Iris pigment epithelial cell (primary cell): Measurements from ENCODE around the gene TEAD1.

Experiments
- DNase-seq: peaks from one replicate; pipeline ENCODE4 v3.0.0-alpha.2; 2011; ENCODE audit warnings: low read depth

TEAD1 gene

DNA sequence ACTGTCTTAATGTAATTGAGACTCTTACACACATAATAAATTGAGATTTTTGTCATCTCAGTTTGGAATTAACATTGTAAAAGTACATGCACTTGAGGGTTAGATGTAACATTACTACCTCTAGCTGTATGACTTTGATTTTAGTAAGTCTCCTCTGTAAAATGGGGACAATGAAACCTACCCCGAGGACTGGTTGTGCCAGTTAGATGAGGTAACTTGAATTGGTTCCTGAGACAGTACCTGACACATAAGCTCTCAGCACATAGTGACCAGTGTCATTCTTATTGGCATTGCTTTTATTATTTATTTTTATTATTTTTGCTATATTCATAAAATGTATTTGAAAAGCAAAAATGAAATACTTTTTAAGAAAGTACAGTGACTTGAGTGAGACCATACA is 114.8 kb downstream of the TEAD1 start:
- DNase-seq = no peak

DNA sequence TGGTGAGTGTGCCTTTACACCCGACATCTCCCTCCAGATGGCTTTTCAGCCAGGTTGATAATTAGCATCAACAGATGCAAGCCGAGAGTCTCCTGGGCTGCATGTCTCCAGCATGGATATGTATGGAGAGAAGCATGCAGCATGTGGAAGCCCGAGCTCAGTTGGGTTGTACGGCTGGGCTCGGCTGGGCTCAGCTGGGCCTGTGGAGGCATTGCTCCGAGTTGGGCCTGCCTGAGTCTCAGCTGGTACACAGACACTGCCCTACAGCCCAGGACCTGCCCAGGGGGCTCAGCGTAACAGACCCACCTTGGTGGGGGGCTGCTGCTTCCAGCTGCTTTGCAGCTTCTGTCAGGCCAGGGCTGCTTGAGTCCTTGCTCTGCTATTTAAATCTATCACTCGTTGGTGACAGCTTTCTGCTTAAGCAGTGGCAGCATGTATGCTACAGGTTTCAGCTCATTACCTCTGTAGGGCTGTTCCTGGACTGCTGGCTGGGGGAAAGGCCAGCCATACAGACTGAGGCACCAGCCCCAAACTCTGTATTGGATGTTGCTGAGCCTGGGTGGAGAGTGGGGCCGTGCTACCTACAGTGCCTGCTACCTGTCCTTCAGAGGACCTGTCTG is 115.5 kb downstream of the TEAD1 start:
- no peak for DNase-seq

DNA sequence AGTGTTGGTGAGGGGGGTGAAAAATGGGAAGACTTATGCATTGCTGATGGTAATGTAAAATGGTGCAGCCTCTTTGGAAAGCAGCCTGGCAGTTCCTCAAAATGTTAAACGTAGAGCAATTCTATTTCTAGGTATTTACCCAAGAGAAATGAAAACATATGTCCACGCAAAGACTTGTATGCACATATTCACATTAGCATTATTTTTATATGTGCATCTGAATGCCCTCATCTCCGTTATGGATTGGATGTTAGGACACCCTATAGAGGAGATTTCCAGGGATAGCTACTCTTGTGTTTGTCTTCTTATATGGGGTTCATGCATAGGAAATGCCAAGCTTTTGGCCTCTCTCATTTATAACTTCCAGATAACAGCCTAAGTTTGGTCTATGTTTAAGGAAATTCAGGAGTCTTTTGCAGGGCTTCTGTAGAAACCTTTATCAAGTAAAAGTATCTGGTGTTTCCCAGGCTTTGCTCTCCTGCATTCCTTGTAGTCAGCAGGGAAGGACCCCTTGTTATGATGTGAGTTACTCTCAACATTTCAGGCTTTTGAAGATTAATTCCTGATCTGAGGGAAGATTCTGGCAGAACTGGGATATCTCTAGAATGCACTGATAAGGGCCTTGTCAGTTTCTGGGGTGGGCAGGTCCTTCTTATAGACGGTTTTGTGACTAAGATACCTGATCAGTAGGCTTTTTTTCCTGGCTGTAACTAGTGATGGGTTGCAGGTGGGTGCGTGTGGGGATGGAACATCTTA is 116.8 kb downstream of the TEAD1 start:
- no peak for DNase-seq

DNA sequence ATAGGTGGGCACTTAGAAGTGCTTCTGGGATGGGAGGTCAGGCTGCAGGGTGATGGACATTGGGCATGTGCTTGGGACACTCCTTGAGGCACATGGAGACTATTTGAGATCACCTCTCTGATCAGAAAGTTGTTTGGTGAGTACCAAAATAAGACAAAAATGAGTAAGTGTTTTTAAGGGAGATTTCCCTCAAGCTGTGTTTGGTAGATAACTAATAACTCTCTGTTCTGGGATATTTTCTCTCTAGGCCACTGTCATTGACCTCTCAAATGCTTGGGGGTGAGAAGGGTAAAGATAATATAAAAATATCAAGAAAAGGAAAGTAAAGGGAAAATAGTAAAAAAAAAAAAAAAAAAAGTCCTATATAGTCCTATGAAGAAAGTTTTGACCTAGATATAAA is 117.8 kb downstream of the TEAD1 start:
- no peak for DNase-seq

DNA sequence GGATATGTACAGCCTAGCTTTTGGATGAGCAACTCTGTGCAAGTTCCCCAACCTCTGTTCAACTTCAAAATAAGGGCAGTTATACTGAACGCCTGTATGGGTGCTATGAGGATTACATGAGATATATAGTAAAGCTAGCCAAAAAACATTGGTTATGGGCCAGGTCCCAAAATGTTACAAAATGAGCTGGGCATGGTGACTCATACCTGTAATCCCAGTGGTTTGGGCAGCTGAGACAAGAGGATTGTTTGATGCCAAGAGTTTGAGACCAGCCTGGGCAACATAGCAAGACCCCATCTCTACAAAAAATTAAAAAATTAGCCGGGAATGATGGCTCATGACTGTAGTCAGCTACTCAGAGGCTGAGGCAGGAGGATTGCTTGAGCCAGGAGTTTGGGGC is 118.4 kb downstream of the TEAD1 start:
- peak; percentile 61 for DNase-seq

DNA sequence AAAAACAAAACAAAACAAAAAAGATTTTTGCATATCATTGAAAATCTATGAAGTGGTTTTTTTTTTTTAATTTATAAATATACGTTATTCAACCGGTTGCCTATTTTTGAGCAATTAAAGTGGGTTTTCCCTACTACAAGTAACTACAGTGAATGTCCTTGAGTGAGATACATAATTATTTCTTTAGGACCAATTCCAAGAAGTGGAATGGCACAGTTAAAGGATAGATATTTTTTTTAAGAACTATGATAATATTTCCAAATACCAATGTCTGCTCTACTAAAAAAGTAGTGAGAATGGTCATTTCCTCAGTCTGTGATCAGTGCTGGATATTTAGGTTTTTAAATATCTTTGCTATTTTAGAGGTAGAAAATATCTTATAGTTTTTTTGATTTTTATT is 118.8 kb downstream of the TEAD1 start:
- no peak for DNase-seq

DNA sequence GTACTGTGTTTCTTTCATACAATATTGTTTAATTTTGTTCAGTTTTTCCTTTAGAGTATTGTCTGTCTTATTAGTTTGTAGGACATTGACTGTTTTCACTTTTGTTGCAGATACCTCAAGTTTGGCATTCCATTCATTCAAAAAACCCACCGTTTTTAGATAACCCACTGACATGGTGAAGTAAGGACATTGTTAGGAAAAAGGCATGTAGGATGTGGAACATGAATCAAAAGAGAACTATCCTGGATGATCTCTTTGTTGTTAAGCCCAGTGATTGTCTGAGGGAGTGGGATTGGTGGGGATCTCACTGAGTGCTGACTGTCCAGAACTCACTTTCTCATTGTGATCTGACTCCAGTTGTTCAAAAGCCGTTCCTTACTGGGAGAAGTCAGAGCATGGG is 119.3 kb downstream of the TEAD1 start:
- DNase-seq = no peak

DNA sequence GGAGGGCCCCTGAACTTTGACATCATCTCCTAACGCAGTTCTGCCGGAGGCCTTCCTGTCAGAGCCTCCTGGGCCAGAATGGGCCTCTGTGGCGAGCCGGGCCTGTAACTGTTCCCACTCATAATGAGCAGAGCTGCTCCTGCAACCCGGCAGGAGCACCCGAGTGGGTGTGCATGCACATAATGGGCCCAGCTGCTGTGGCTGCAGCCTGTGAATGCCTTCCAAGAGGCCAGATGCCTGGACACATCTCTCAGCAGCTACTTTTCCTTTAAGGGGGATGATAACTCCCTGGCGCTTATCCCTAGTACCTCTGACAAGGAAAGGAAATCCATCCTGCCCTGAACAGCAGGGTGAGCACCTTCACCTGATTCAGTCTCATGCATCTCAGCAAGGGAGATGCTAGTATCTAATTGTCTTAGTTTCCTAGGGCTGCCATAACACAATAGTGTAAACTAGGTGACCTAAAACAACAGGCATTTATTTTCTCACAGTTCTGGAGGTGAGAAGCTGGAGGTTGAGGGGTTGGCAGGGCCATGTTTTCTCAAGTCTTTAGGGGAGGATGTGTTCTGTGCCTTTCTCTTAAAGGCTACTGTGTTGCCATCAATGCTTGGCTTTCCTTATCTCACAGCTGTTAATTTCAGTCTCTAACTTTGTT is 120.5 kb downstream of the TEAD1 start:
- DNase-seq = no peak

DNA sequence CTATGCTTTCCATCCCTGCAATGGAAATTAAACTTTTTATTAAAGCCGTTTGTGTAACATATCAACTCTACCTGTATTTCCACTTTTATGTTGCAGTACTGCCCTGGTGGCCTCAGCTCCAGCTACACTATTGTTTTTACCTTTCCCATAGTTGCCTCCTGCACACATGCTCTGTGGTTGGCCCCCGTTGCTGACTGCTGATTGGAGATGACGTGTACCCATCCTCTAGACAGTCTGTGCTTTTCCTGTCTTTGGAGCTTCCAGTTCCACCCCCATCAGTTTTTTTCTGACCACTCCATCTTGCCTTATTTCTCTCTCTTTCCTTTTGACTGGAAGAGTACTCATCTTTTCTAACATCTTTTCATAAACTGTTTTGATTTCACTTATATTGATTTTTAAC is 123.8 kb downstream of the TEAD1 start:
- DNase-seq = no peak

DNA sequence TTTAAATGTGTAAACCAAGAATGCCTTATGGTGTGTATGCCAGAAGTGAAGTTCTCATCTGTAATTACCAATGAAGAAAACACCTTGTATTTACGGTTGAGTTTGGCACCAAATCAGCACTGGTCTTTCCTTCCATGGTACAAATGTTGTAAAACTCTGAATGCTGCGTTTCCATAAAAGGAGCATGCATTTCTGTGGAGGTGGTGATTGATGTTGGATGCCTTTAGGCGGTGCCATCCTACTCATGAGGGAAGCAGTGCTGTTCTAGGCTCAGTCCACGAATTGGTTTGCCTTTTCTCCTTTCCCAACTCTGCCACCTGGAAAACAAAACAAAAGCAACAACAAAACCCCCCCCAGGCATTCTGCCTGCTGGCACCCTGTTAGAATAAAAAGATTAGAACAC is 124.4 kb downstream of the TEAD1 start:
- no peak for DNase-seq

DNA sequence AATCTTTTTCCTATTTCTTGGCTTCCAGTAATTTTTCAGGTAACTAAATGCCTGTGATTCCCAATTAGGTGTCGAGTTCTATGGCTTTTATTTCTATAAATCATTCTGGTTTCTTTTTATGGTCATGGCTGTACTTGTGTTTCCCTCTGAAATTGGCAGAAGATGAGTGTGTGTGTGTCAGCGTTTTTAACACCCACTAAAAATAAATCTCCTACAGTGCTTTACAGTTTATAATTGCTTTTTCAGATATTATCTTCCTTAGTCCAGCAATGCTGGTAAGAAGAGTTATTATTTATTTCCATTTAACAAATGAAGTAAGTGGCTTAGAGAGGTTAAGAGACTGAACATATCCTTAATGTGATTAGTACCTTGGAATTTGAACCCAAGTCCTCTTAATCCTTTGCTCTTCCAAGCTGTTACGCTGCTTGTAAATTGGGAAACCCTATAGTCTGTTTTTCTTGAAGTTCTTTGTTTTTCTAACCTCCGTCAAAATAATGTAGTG is 125.2 kb downstream of the TEAD1 start:
- no peak for DNase-seq

DNA sequence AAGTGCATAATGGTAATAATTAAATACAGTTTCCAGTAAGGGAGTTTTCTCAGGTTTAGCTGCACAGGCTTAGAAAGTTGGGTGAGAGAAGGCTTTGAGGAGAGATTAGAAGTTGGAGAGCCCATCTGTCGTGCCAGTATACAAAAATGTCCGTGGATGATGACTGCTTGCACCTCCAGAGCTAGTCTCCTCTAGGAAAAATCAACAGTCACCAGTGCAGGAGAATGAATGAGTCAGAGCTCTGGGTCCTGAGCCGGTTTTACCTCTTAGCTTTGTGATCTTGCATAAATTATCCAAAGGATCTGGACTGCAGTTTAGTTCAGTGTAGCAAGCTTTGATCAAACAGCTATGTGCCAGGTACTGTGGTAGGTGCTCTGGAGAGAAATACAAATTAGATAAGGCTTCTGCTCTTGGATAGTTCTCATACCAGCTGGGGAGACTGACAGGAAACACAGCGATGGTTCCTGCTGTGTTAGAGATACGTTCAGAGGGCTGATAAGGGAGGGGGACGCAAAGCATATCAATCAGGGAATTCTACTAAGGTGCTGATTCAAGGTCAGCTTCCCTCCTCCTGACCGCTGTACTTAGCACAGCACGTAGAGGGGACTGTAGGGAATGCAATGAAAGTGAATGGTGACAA is 125.9 kb downstream of the TEAD1 start:
- peak; percentile 80 for DNase-seq

DNA sequence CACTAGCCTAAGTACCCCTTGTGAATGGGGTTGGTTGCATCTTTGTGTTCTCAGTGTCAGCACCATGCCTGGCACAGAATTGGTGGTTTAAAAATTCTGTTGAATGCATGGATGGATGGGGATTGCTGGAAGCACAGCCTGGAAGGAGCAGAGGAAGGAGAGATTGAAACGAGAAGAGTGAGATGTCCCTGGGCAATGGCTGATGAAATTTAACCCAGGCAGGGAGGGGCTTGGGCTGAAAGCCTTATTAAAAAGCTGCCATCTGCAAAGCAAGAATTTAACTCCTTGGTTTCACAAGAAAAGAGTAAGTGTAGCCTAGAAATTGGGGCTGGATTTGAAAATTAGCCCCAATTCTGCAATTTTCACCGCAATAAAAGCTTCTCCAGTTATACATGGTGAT is 126.7 kb downstream of the TEAD1 start:
- DNase-seq = no peak

DNA sequence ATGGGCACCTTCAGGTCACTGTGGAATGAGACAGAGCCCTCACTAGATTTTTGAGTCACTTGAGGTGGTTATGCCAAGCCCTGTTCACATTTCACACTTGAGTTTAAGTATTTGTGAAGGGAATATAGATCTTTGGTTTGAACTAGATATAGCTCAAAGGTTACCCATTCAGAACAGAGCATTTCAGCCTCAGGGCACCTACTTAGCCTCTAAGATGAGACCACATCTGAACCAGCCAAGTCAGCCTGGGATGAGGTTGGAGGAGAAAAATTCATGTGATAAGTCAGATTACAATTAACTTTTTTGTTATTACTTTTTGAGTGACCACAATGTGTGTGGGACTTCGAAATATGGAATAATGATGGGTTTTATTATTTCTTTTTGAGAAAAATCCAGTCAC is 127.8 kb downstream of the TEAD1 start:
- no peak for DNase-seq

DNA sequence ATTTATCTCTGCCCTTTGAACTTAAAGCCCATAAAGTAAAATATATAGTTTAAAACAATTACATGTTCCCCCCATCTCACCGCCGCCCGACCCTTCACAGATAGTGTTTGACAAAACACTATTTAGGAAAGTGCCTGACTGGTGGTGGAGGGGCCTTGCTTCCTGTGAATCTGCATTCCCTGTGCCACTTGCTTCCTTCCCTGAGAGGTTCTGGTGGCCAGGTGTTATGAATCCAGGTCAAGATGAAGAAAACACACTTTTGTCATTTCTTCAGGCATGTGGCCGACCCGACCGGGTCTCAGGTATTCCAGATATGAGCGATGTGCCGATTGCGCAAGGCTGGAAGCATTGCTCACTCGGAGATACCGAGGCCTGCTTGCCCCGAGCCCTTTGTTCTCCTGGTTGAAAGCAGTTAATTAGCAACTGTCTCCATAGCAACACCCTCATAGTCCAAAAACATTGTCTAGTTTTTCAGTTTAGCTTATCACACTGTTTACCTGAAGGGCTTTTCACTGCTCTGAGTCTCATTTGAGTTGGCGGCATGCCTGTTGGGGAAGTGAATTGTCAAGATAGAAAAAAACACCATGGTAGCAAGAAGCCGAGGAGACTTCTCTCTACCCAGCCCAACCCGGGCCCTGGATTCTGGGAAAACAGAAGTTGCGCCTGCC is 128.3 kb downstream of the TEAD1 start:
- DNase-seq = peak; percentile 92

DNA sequence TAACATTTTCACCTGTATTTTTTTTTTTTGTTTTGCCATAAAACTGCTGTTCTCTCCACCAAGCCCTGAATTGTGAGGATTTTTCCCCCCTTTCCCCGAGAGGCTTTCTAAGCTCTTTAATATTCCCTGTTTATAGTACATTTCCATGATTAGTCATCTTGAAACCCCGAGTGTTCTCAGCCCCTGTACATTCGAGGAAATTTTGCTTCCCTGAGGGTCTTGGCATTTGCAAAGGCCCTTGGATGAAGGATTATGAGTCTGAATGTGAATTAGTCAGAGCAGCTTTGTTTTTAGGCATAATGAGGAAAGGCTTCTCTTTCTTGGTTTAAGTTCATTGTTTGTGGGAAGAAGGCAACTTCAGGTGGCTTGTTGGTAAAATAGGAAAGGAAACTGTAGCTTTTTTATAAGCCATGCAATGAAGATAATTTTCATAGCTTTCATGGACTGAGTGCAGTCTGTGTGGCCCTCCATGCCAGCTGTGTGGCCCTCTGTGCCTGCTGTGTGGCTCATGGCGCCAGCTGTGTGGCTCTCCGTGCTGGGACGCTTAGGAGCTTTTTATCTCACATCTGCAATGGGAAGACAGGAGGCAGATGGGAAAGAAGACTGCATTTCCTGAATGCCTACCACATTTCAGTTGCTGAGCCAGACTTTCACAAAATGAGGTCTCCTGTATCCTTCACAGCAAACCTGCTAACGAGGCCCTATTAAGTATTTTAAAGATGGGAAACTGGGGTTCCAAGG is 129.0 kb downstream of the TEAD1 start:
- DNase-seq = peak; percentile 66

DNA sequence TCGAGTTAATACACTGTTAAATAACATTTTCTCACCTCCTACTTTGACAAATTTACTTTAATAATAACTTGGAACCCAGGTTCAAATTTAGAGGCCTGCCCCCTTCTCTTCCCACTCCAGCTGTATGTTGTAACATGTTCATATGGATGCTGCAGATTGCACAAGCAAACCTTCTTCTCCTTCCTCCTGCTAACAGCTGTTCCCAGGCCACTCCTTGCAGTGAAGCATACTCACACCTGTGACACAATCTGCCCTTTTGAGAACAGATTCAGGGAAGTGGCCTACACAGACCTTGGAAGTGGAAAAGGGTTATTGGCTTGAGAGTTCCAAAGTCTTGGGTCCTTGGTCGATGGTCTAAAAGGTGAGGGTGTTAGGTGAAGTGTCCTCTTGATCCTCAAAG is 131.9 kb downstream of the TEAD1 start:
- no peak for DNase-seq

DNA sequence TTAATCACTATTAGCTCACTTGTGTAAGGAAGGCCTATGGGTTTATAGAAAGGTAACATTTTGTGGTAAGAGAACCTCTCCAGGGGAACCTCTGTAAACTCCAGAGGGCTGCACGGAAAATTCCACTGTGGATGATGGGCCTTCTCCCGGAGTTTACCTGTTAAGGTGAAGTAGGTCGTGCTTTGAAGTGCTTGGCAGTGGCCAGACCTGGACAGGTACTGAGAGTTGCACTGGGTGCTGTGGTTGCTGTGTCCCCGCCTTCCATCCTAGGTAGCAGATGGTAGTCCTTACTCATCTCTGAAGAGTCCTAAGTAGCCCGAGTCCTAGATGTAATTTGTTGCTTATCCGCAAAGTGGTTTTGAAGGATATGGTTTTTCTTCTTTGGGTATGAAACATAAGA is 133.4 kb downstream of the TEAD1 start:
- DNase-seq = no peak

DNA sequence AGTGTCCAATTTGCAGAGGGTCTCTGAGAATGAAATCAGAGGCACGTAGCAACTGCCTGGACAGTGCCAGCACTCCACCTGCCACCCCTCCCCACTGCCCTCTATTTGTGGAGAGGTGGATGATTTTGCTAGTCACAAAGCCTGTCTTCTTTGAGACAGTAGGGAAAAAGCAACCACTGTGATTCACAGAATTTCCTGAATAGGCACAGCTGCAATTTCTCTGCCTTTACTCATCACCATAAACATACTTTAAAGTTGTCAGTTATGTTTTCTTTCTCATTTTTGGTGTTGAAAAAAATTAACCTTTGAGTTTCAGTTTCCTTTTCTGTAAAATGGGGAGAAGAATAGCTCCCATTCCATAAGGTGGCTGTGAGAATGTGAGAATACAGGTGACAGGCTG is 134.3 kb downstream of the TEAD1 start:
- DNase-seq = peak; percentile 78

DNA sequence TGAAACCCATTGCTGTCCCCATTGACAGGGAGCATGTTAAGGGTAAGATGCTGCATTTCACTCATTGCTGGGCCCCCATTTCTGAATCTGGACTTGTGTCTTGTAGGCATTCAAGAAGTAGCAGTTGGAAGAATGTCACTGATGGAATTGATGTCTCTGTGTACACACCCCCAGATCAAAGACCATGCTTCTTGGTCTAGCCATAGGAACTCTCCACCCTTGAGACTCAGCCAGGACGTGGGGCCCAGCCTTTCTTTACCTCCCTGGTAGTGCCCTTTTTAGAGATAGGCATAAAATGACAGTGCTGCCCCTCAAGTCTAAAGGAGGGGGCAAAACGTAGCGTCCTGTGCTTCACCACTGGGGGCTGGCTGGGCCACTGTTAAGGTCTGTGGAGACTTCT is 135.1 kb downstream of the TEAD1 start:
- DNase-seq = no peak

DNA sequence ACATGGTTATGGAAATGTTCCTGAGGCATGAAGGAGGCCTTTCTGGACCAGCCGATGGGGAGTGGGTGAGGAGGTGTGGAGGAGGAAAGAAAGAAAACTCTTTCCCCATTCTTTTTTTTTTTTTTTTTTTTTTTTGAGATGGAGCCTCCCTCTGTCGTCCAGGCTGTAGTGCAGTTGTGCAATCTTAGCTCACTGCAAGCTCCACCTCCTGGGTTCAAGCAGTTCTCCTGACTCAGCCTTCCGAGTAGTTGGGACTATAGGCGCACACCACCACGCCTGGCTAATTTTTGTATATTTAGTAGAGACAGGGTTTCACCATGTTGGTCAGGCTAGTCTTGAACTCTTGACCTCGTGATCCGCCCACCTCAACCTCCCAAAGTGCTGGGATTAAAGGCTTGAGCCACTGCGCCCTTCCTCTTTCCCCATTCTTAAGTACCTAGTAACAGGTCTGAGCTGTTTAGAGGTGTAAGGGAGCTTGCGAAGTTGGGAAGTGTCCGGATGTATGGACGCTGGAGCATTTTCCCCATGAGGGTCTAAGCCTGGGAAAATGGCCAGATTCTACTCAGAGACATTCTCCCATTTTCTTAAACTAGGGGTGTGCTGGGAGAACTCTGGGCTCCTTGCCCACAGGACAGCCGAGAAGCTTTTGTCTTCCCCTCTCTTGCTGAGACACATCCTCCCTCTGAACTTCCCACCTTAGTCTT is 135.8 kb downstream of the TEAD1 start:
- peak; percentile 91 for DNase-seq
